ENCODE measurements around the gene COG2.

Gene COG2

DNA sequence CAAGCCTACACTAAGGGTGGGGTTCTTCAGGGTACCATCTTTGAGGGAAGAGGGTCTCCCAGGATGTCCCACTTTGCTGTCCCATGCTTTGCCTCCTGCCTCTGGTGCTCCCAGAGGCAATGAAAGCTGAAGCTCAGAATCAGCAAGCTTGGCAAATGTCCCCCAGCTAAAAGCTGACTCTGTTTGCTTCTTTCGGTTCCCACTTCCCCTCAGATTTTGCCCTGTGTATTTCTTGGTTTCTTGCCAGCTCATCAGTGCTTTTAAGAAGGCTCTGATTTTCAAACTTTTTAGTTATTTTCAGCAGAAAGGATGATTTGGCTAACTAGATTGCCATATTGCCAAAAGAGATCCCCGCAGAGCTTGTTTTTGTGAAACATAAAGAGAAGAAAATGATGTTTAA is 33.1 kb upstream of the COG2 start:
- Histone ChIP-seq H2BK12ac (ENCODE audit: low read length in 2 of 2) (no peak overlapping the region), H3K4ac (ENCODE audit: low read depth in 1 of 2, low read length in 2 of 2) (no peak overlapping the region), H3K4me1 (ENCODE audit: control insufficient read depth, insufficient read depth, low read depth, low read length) (no peaks in the 10 kb centered on the region), H2AFZ (ENCODE audit: low read depth, low read length) (no peak overlapping the region), H2BK5ac (ENCODE audit: low read depth, low read length, poor library complexity, severe bottlenecking) (no peak overlapping the region), H2AK5ac (ENCODE audit: low read length, severe bottlenecking) (no peak overlapping the region), H2BK15ac (ENCODE audit: low read depth, poor library complexity, severe bottlenecking) (no peak overlapping the region), H4K8ac (ENCODE audit: low read length) (no peak overlapping the region), H3K4me2 (ENCODE audit: low read length, poor library complexity, severe bottlenecking) (no peak overlapping the region), H3K36me3 (ENCODE audit: control insufficient read depth in 1 of 2, insufficient read depth in 2 of 2, low read depth in 1 of 2, low read length in 2 of 2) (no peaks in the 10 kb centered on the region), H3K9me3 (ENCODE audit: control insufficient read depth, low read length) (no peaks in the 10 kb centered on the region), H3K18ac (ENCODE audit: low read depth in 1 of 2, low read length in 2 of 2) (no peak overlapping the region), H3K27ac (ENCODE audit: low read length, poor library complexity, severe bottlenecking) (no peak overlapping the region), H3K14ac (ENCODE audit: low read length in 2 of 2) (no peak overlapping the region), H3K79me1 (replicated peaks; ENCODE audit: low read length, poor library complexity, severe bottlenecking) (no peaks in the 10 kb centered on the region), H3K4me3 (ENCODE audit: insufficient read depth in 1 of 2, low read depth in 1 of 2, low read length in 2 of 2) (no peak overlapping the region), H3K23ac (ENCODE audit: low read length in 2 of 2) (no peak overlapping the region), H3K9ac (ENCODE audit: low read length) (no peak overlapping the region), H3K27me3 (ENCODE audit: control insufficient read depth in 1 of 2, insufficient read depth in 1 of 2, low read length in 2 of 2) (peaks cover 0 to 16% of the 10 kb centered on the region in 2 experiments), H4K91ac (ENCODE audit: low read length) (no peak overlapping the region), H2BK120ac (ENCODE audit: low read depth, low read length) (no peak overlapping the region)
- DNase-seq, result no peak
- 87% methylated on average over 2 of the region's 2 CpGs for WGBS

DNA sequence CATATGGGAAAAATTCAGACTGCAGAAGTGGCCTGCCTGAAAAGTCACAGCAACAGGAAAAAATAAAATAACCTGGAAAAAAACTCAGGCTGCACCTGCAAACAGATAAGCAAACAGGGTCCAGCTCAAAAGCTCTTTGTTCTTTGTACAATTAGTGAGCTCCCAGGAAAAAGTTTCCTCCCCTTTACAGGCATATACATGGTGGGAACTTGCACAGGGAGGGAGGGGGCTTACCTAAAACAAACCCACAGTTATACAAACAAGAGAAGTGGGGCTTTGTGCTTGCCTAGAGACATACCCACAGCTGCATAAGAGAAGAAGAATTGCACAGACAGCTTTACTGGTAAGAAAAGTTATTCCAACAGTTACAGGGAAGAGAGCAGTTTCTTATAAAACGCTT is 31.7 kb upstream of the COG2 start:
- H3K27ac ChIP-seq (ENCODE audit: low read length, poor library complexity, severe bottlenecking), result no peak overlapping the region
- no peak overlapping the region for H3K9ac ChIP-seq (ENCODE audit: low read length)
- H3K4me2 ChIP-seq (ENCODE audit: low read length, poor library complexity, severe bottlenecking), result no peak overlapping the region
- no peak overlapping the region for H2BK12ac ChIP-seq (ENCODE audit: low read length in 2 of 2)
- H3K14ac ChIP-seq (ENCODE audit: low read length in 2 of 2), result no peak overlapping the region
- no peaks in the 10 kb centered on the region for H3K79me1 ChIP-seq (replicated peaks; ENCODE audit: low read length, poor library complexity, severe bottlenecking)
- H2BK15ac ChIP-seq (ENCODE audit: low read depth, poor library complexity, severe bottlenecking), result no peak overlapping the region
- no peaks in the 10 kb centered on the region for H3K4me1 ChIP-seq (ENCODE audit: control insufficient read depth, insufficient read depth, low read depth, low read length)
- no peak overlapping the region for H4K8ac ChIP-seq (ENCODE audit: low read length)
- H3K36me3 ChIP-seq (ENCODE audit: control insufficient read depth in 1 of 2, insufficient read depth in 2 of 2, low read depth in 1 of 2, low read length in 2 of 2), result no peaks in the 10 kb centered on the region
- no peak overlapping the region for H3K4ac ChIP-seq (ENCODE audit: low read depth in 1 of 2, low read length in 2 of 2)
- H2BK120ac ChIP-seq (ENCODE audit: low read depth, low read length), result no peak overlapping the region
- H3K23ac ChIP-seq (ENCODE audit: low read length in 2 of 2), result no peak overlapping the region
- H4K91ac ChIP-seq (ENCODE audit: low read length), result no peak overlapping the region
- no peak overlapping the region for H2AK5ac ChIP-seq (ENCODE audit: low read length, severe bottlenecking)
- no peaks in the 10 kb centered on the region for H3K9me3 ChIP-seq (ENCODE audit: control insufficient read depth, low read length)
- H2AFZ ChIP-seq (ENCODE audit: low read depth, low read length), result no peak overlapping the region
- peaks cover 0 to 18% of the 10 kb centered on the region in 2 experiments for H3K27me3 ChIP-seq (ENCODE audit: control insufficient read depth in 1 of 2, insufficient read depth in 1 of 2, low read length in 2 of 2)
- no peak overlapping the region for H3K4me3 ChIP-seq (ENCODE audit: insufficient read depth in 1 of 2, low read depth in 1 of 2, low read length in 2 of 2)
- H2BK5ac ChIP-seq (ENCODE audit: low read depth, low read length, poor library complexity, severe bottlenecking), result no peak overlapping the region
- DNase-seq, result no peak
- WGBS, result 75% methylated on average over 1 of the region's 1 CpG
- H3K18ac ChIP-seq (ENCODE audit: low read depth in 1 of 2, low read length in 2 of 2), result no peak overlapping the region

DNA sequence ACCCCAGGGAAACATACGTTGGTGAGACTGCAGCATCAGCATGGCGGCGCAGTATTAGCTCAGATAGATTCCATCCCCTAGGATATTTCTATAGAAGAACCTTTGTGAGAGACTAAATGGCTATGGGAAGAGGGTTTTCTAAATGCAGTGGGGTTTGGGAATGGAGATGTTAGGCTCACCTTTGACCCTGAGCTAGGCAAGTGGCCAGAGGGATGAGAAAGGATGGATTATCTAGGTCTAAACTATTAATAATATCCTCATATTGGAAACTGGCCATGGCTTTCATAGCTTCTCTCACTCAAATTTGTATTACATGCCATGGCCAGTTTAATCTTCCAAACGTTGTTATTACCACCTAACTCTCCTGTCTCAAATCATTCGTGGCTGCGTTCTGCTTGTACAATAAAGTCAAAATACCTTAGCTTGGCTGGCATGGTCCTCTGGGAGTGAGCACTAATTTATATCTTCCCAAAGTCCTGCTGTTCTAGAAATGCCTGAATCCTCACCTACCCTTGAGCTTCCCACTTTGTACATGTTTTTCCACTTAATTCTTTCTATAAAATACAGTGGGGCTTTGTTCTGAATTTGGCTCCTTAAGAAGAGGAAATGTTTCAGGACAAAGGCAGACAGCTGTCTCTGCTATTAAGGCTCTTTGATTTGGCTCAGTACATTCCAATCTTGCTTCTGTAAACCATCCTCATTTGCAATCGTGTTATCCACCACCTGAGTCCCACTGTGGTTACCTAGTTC is 31.0 kb upstream of the COG2 start:
- H3K14ac ChIP-seq (ENCODE audit: low read length in 2 of 2), result no peak overlapping the region
- no peak overlapping the region for H3K23ac ChIP-seq (ENCODE audit: low read length in 2 of 2)
- no peak overlapping the region for H3K18ac ChIP-seq (ENCODE audit: low read depth in 1 of 2, low read length in 2 of 2)
- H3K36me3 ChIP-seq (ENCODE audit: control insufficient read depth in 1 of 2, insufficient read depth in 2 of 2, low read depth in 1 of 2, low read length in 2 of 2), result no peaks in the 10 kb centered on the region
- no peak overlapping the region for H2BK120ac ChIP-seq (ENCODE audit: low read depth, low read length)
- no peak overlapping the region for H2BK5ac ChIP-seq (ENCODE audit: low read depth, low read length, poor library complexity, severe bottlenecking)
- no peak overlapping the region for H3K4me3 ChIP-seq (ENCODE audit: insufficient read depth in 1 of 2, low read depth in 1 of 2, low read length in 2 of 2)
- H4K8ac ChIP-seq (ENCODE audit: low read length), result no peak overlapping the region
- H2BK12ac ChIP-seq (ENCODE audit: low read length in 2 of 2), result no peak overlapping the region
- no peak overlapping the region for H3K4ac ChIP-seq (ENCODE audit: low read depth in 1 of 2, low read length in 2 of 2)
- H3K4me2 ChIP-seq (ENCODE audit: low read length, poor library complexity, severe bottlenecking), result no peak overlapping the region
- 82% methylated on average over 7 of the region's 7 CpGs for WGBS
- no peak overlapping the region for H3K27ac ChIP-seq (ENCODE audit: low read length, poor library complexity, severe bottlenecking)
- no peak for DNase-seq
- peak overlapping the region; percentile 3 for H2BK15ac ChIP-seq (ENCODE audit: low read depth, poor library complexity, severe bottlenecking)
- no peak overlapping the region for H2AK5ac ChIP-seq (ENCODE audit: low read length, severe bottlenecking)
- H2AFZ ChIP-seq (ENCODE audit: low read depth, low read length), result no peak overlapping the region
- no peak overlapping the region for H4K91ac ChIP-seq (ENCODE audit: low read length)
- no peaks in the 10 kb centered on the region for H3K79me1 ChIP-seq (replicated peaks; ENCODE audit: low read length, poor library complexity, severe bottlenecking)
- peaks cover 0 to 21% of the 10 kb centered on the region in 2 experiments for H3K27me3 ChIP-seq (ENCODE audit: control insufficient read depth in 1 of 2, insufficient read depth in 1 of 2, low read length in 2 of 2)
- no peaks in the 10 kb centered on the region for H3K9me3 ChIP-seq (ENCODE audit: control insufficient read depth, low read length)
- H3K4me1 ChIP-seq (ENCODE audit: control insufficient read depth, insufficient read depth, low read depth, low read length), result no peaks in the 10 kb centered on the region
- no peak overlapping the region for H3K9ac ChIP-seq (ENCODE audit: low read length)

DNA sequence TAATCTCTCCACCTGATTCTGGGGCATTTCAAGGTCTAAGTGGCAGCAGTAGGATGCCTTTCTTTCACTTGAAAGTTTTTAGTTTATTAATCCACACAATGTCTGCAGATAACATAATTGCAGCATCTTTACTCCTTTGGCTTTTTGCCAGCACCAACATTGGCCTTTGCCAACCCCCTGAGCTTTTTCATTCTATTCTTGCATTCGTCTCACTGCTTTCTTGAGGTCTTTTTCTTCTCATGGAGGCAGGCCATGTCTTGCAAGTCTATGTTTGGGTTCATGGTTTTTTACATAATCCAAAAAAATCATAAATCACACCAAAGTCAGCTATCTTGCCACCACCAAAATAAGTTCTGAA is 30.4 kb upstream of the COG2 start:
- Histone ChIP-seq H3K14ac (ENCODE audit: low read length in 2 of 2) (no peak overlapping the region), H3K4ac (ENCODE audit: low read depth in 1 of 2, low read length in 2 of 2) (no peak overlapping the region), H4K91ac (ENCODE audit: low read length) (no peak overlapping the region), H3K79me1 (replicated peaks; ENCODE audit: low read length, poor library complexity, severe bottlenecking) (no peaks in the 10 kb centered on the region), H3K23ac (ENCODE audit: low read length in 2 of 2) (no peak overlapping the region), H3K4me3 (ENCODE audit: insufficient read depth in 1 of 2, low read depth in 1 of 2, low read length in 2 of 2) (no peak overlapping the region), H2BK12ac (ENCODE audit: low read length in 2 of 2) (no peak overlapping the region), H3K27me3 (ENCODE audit: control insufficient read depth in 1 of 2, insufficient read depth in 1 of 2, low read length in 2 of 2) (peaks cover 0 to 21% of the 10 kb centered on the region in 2 experiments), H3K9ac (ENCODE audit: low read length) (no peak overlapping the region), H3K9me3 (ENCODE audit: control insufficient read depth, low read length) (no peaks in the 10 kb centered on the region), H2AK5ac (ENCODE audit: low read length, severe bottlenecking) (no peak overlapping the region), H3K27ac (ENCODE audit: low read length, poor library complexity, severe bottlenecking) (no peak overlapping the region), H2BK120ac (ENCODE audit: low read depth, low read length) (no peak overlapping the region), H2BK5ac (ENCODE audit: low read depth, low read length, poor library complexity, severe bottlenecking) (no peak overlapping the region), H2AFZ (ENCODE audit: low read depth, low read length) (no peak overlapping the region), H4K8ac (ENCODE audit: low read length) (no peak overlapping the region), H3K18ac (ENCODE audit: low read depth in 1 of 2, low read length in 2 of 2) (no peak overlapping the region), H3K4me2 (ENCODE audit: low read length, poor library complexity, severe bottlenecking) (no peak overlapping the region), H2BK15ac (ENCODE audit: low read depth, poor library complexity, severe bottlenecking) (no peak overlapping the region), H3K4me1 (ENCODE audit: control insufficient read depth, insufficient read depth, low read depth, low read length) (no peaks in the 10 kb centered on the region), H3K36me3 (ENCODE audit: control insufficient read depth in 1 of 2, insufficient read depth in 2 of 2, low read depth in 1 of 2, low read length in 2 of 2) (no peaks in the 10 kb centered on the region)
- WGBS, result 73% methylated on average over 1 of the region's 1 CpG
- no peak for DNase-seq
